WI38 (cell line): ENCODE data around the gene DDX20.

ENCODE experiments used
- H3K4me3 ChIP-seq: 2 replicates; pipeline ENCODE4 v1.5.1; 2011; ENCODE audit warnings: low read depth, mild to moderate bottlenecking, control low read depth, low read length
- TF ChIP-seq, protein P1 (sequence below): IDR thresholded peaks from 2 replicates; pipeline ENCODE4 v1.5.1; 2012; ENCODE audit warnings: low read depth, mild to moderate bottlenecking, control low read depth, low read length

Gene DDX20

DNA sequence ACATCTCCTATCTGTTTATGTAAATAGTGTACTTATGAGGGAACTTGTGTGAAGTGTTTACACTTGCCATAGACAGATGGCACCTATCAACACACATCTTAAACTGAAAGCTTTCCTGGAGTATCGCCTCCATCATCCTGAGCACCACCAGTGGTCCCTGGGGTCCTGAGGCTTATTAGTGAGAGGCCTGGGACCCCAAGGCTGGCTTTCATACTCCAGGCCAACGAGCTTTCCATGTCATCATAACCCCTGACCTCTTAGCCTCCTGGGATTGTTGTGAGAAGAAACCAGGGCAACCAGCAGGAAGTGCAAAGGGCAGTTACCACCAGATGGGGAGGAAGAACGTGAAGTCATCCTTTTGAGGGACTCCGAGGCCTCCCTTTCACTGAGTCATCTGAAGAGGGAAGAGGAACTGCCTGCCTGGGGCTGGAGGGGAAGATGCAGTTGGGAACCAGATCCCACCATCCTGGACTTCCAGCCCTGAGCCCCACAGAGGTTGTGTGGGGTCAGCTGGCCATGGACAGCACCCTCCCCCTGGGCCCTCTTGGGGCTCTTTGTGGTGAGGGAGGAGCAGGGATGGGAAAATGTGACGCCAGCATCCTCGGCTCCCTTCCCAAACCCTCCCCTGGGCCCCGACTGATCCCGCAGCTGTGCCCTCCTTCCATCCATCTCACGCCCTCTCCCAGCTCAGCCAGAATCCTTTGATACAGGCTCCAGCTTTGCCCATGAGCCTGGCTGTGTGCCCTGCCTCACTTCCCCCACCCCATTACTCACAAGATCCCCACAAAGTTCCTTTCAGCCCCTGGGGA lies 22.3 kb upstream of the DDX20 start:
- H3K4me3 ChIP-seq, result no peak overlapping the region
- TF ChIP-seq, protein P1, sequence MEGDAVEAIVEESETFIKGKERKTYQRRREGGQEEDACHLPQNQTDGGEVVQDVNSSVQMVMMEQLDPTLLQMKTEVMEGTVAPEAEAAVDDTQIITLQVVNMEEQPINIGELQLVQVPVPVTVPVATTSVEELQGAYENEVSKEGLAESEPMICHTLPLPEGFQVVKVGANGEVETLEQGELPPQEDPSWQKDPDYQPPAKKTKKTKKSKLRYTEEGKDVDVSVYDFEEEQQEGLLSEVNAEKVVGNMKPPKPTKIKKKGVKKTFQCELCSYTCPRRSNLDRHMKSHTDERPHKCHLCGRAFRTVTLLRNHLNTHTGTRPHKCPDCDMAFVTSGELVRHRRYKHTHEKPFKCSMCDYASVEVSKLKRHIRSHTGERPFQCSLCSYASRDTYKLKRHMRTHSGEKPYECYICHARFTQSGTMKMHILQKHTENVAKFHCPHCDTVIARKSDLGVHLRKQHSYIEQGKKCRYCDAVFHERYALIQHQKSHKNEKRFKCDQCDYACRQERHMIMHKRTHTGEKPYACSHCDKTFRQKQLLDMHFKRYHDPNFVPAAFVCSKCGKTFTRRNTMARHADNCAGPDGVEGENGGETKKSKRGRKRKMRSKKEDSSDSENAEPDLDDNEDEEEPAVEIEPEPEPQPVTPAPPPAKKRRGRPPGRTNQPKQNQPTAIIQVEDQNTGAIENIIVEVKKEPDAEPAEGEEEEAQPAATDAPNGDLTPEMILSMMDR, result no peak

DNA sequence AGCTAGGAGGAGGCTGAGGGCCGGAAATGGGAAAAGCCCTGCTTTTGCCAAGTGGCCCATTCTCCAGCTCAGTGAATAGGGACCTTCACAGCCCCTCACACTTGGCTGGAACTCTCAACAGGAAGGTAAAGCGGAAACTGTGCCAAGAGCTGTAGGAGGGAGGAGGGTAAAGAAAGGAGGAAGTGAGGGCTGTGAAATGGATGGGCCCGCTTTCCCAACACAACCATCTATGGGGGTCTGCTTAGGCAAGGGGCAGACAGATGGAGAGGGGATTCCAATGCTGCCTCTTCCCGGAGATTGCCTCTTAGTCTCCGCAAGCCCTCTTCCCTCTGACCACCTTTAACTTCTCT lies 21.7 kb upstream of the DDX20 start:
- TF ChIP-seq, protein P1, result no peak
- H3K4me3 ChIP-seq, result no peak overlapping the region

DNA sequence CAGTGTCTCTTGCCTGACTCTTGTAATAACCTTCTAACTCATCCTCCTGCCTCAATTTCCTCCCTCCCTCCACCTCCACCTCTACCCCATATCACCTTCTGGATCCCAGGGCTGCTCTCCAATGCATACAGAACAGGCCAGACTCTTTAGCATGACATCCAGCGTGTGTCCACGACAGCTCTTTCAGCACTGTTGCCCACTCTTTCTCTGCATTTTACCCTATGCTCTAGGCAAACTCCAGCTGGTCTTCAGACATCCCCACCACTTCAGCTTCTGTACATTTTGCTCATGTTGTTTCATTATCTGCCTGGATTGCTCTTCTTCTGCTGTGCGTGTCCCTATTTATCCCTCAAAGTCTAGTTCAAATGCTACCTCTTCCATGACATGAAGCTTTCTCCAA lies 21.3 kb upstream of the DDX20 start:
- TF ChIP-seq, protein P1, result no peak

DNA sequence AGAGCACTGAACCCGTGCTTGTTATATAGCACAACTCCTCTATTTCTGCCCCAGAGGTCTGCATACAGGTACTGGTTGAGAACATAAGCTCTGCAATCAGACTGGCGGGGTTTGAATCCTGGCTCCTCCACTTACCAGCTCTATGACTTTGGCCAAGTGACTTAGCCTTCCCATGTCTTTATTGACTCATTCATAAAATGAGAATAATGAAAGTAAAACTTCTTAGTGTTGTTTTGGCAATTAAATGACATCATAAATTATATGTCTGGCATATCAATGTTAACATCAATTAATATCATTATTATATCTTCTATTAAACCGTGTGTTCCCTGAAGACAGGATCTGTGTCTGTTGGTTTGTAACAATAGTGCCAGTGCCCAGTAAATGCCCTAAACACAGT lies 20.8 kb upstream of the DDX20 start:
- TF ChIP-seq, protein P1, result no peak
- no peak overlapping the region for H3K4me3 ChIP-seq

More for the DNA sequence above, 21.3 kb upstream of the DDX20 start:
- H3K4me3 ChIP-seq, result no peak overlapping the region

DNA sequence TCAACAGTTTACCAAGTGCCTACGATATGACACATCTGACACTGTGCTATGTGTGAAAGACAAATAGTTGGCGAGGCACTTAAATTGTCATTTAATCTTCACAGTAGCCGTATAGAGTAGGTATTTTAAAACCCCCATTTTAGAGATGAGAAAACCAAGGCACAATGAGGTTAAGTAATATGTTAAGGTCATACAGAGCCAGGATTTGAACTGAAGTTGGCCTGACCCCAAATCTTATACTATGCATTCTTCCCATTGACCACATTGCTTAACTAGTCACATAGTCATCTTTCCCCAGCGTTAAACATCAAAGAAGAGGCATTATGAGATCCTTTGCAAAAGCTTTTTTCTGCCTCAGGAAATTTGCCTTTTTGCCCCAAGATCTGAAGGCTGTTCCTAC lies 20.4 kb upstream of the DDX20 start:
- H3K4me3 ChIP-seq, result no peak overlapping the region

DNA sequence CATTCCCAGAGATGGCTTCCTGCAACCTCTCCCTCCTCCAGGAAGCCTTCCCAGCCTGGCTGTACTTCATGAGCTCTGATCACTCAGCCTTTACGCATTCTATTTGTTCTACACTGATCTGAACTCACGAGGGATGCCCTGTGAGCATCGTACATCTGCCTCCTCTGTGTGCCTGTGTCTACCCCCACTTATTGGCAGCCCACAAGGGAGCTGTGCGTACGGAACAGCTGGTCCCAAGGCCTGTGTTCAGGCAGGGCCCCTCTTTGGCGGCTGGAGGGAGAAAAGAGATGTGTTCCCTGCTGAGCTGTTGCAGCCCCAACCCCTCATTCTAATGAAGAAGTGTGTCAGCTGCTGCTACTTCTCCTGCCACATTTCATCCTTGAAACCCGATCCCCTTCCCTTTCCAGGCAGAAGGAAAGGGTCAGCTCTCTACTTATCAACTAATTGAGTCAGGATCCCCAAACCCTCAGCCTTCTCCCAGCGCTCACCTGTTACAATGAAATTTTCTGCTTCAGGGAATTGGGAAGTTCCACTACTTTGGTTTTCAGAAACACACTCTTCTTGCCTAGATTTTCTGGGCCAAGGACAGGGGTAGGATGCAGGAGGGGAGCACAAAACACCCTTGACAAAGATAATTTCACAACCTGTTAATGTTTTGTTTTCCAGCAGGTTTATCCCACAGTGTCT lies 19.7 kb upstream of the DDX20 start:
- no peak overlapping the region for H3K4me3 ChIP-seq

More for the DNA sequence above, 20.4 kb upstream of the DDX20 start:
- TF ChIP-seq, protein P1, result no peak

More for the DNA sequence above, 19.7 kb upstream of the DDX20 start:
- TF ChIP-seq, protein P1, result no peak
